ENCODE measurements around the gene IGLL1.
"Not testable (repeated sequence)": the region's sequence is repeated elsewhere in the genome, so short reads cannot be mapped to it uniquely, and the experiment has no call there.

The IGLL1 gene

GRCh38 chr22:23591846-23592245 lies 11.8 kb upstream of the IGLL1 start:
- no peak for DNase-seq (ENCODE audit: low read depth in 2 of 2, low spot score in 1 of 2)

- DNase-seq (ENCODE audit: low read depth in 2 of 2, low spot score in 1 of 2) = peak; percentile 10 to 31
These were observed 11.2 kb upstream of the IGLL1 start for GRCh38 chr22:23591201-23591791.

- no peak for DNase-seq (ENCODE audit: low read depth in 2 of 2, low spot score in 1 of 2)
These were observed 3.7 kb upstream of the IGLL1 start for GRCh38 chr22:23583836-23584235.

GRCh38 chr22:23583153-23583552 lies 3.1 kb upstream of the IGLL1 start:
- no peak for DNase-seq (ENCODE audit: low read depth in 2 of 2, low spot score in 1 of 2)

- DNase-seq (ENCODE audit: low read depth in 2 of 2, low spot score in 1 of 2) = no peak
These were observed 1.2 kb upstream of the IGLL1 start for GRCh38 chr22:23581260-23581650.

- no peak for DNase-seq (ENCODE audit: low read depth in 2 of 2, low spot score in 1 of 2)
These were observed 628 bp upstream of the IGLL1 start for GRCh38 chr22:23580576-23581259.

GRCh38 chr22:23579280-23579679 lies 810 bp downstream of the IGLL1 start:
- DNase-seq (ENCODE audit: low read depth in 2 of 2, low spot score in 1 of 2) = no peak

- no peak for DNase-seq (ENCODE audit: low read depth in 2 of 2, low spot score in 1 of 2)
These were observed 1.8 kb downstream of the IGLL1 start for GRCh38 chr22:23578306-23578705.

- no peak for DNase-seq (ENCODE audit: low read depth in 2 of 2, low spot score in 1 of 2)
These were observed 3.4 kb downstream of the IGLL1 start for GRCh38 chr22:23576681-23577080.

GRCh38 chr22:23575601-23576000 lies 4.5 kb downstream of the IGLL1 start:
- DNase-seq (ENCODE audit: low read depth in 2 of 2, low spot score in 1 of 2) = no peak

- no peak for DNase-seq (ENCODE audit: low read depth in 2 of 2, low spot score in 1 of 2)
These were observed 5.2 kb downstream of the IGLL1 start for GRCh38 chr22:23574877-23575276.

GRCh38 chr22:23574371-23574811 lies 5.7 kb downstream of the IGLL1 start:
- no peak for DNase-seq (ENCODE audit: low read depth in 2 of 2, low spot score in 1 of 2)

GRCh38 chr22:23573701-23574235 lies 6.3 kb downstream of the IGLL1 start:
- not testable (repeated sequence) for DNase-seq (ENCODE audit: low read depth in 2 of 2, low spot score in 1 of 2)

- DNase-seq (ENCODE audit: low read depth in 2 of 2, low spot score in 1 of 2) = not testable (repeated sequence)
These were observed 7.0 kb downstream of the IGLL1 start for GRCh38 chr22:23573106-23573505.

GRCh38 chr22:23571486-23571885 lies 8.6 kb downstream of the IGLL1 start:
- no peak for DNase-seq (ENCODE audit: low read depth in 2 of 2, low spot score in 1 of 2)

- DNase-seq (ENCODE audit: low read depth in 2 of 2, low spot score in 1 of 2) = no peak
These were observed 9.4 kb downstream of the IGLL1 start for GRCh38 chr22:23570681-23571080.

- DNase-seq (ENCODE audit: low read depth in 2 of 2, low spot score in 1 of 2) = no peak
These were observed 10.4 kb downstream of the IGLL1 start for GRCh38 chr22:23569716-23570115.

GRCh38 chr22:23569291-23569690 lies 10.8 kb downstream of the IGLL1 start:
- DNase-seq (ENCODE audit: low read depth in 2 of 2, low spot score in 1 of 2) = no peak

- DNase-seq (ENCODE audit: low read depth in 2 of 2, low spot score in 1 of 2) = no peak
These were observed 13.2 kb downstream of the IGLL1 start for GRCh38 chr22:23566705-23567475.

- no peak for DNase-seq (ENCODE audit: low read depth in 2 of 2, low spot score in 1 of 2)
These were observed 14.0 kb downstream of the IGLL1 start for GRCh38 chr22:23565915-23566704.

- no peak for DNase-seq (ENCODE audit: low read depth in 2 of 2, low spot score in 1 of 2)
These were observed 14.7 kb downstream of the IGLL1 start for GRCh38 chr22:23565305-23565914.
